SK-N-MC (cell line): ENCODE data around the gene GPC6.

Experiments
- EZH2 ChIP-seq: fragments of 200-600 bp; sonication (generic); IDR thresholded peaks from one replicate; pipeline ENCODE4 v1.6.1; 2017; ENCODE audit warnings: antibody characterized with exemption
- POLR2AphosphoS5 ChIP-seq: IDR thresholded peaks from 2 replicates; pipeline ENCODE4 v1.6.1; 2012; ENCODE audit warnings: mild to moderate bottlenecking, low read depth, low read length, borderline replicate concordance

DNA sequence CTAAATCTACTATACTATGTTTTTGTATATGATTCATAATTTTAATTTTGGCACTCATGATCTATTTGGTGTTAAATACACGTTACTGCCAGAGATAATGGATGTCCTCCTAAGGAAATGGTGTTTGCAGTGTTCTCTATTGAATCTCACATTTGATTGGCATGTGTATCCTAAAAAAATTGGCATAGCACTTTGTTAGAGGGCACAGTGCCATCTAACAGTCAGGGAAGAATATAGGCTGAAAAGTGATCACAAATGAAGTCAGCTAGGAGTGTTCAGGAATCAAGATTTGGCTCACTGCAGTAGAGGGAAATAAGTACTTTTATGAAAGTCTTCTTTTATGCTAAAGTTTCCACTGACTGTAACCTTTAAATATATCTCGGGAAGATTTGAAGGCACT, 624.6 kb downstream of the GPC6 start:
- no peak for TF ChIP-seq POLR2AphosphoS5
- TF ChIP-seq EZH2: no peak
